ENCODE data around the gene GNAI3.

The GNAI3 gene

GRCh38 chr1:109573785-109574184 is 25.4 kb downstream of the GNAI3 start:
- H3K27me3 ChIP-seq (ENCODE audit: insufficient read depth, low read length): no peaks in the 10 kb centered on the region
- H3K36me3 ChIP-seq (ENCODE audit: insufficient read depth, low read length): peaks cover 25% of the 10 kb centered on the region
- H3K4me1 ChIP-seq (ENCODE audit: insufficient read depth, low read length): no peaks in the 10 kb centered on the region
- no peaks in the 10 kb centered on the region for H3K9me3 ChIP-seq (ENCODE audit: low read length)
- no peak overlapping the region for H3K4me3 ChIP-seq (ENCODE audit: low read length)
- H2AFZ ChIP-seq (ENCODE audit: low read depth, low read length): no peak overlapping the region

- no peaks in the 10 kb centered on the region for H3K4me1 ChIP-seq (ENCODE audit: insufficient read depth, low read length)
- H3K4me3 ChIP-seq (ENCODE audit: low read length): no peak overlapping the region
- H3K9me3 ChIP-seq (ENCODE audit: low read length): no peaks in the 10 kb centered on the region
- no peak overlapping the region for H2AFZ ChIP-seq (ENCODE audit: low read depth, low read length)
- H3K36me3 ChIP-seq (ENCODE audit: insufficient read depth, low read length): peaks cover 54% of the 10 kb centered on the region
- H3K27me3 ChIP-seq (ENCODE audit: insufficient read depth, low read length): no peaks in the 10 kb centered on the region
Observed at GRCh38 chr1:109578947-109579443, 30.6 kb downstream of the GNAI3 start.

GRCh38 chr1:109579491-109579890 is 31.1 kb downstream of the GNAI3 start:
- no peaks in the 10 kb centered on the region for H3K27me3 ChIP-seq (ENCODE audit: insufficient read depth, low read length)
- H2AFZ ChIP-seq (ENCODE audit: low read depth, low read length): no peak overlapping the region
- H3K4me1 ChIP-seq (ENCODE audit: insufficient read depth, low read length): no peaks in the 10 kb centered on the region
- H3K36me3 ChIP-seq (ENCODE audit: insufficient read depth, low read length): peaks cover 56% of the 10 kb centered on the region
- no peaks in the 10 kb centered on the region for H3K9me3 ChIP-seq (ENCODE audit: low read length)
- no peak overlapping the region for H3K4me3 ChIP-seq (ENCODE audit: low read length)

GRCh38 chr1:109582021-109582420 is 33.6 kb downstream of the GNAI3 start:
- Histone ChIP-seq H3K36me3 (ENCODE audit: insufficient read depth, low read length) (peaks cover 73% of the 10 kb centered on the region), H3K9me3 (ENCODE audit: low read length) (no peaks in the 10 kb centered on the region), H3K27me3 (ENCODE audit: insufficient read depth, low read length) (no peaks in the 10 kb centered on the region)

GRCh38 chr1:109584766-109585165 is 36.4 kb downstream of the GNAI3 start:
- Histone ChIP-seq H3K4me1 (ENCODE audit: insufficient read depth, low read length) (no peaks in the 10 kb centered on the region), H3K36me3 (ENCODE audit: insufficient read depth, low read length) (peaks cover 78% of the 10 kb centered on the region)

More at GRCh38 chr1:109582021-109582420, 33.6 kb downstream of the GNAI3 start:
- no peak overlapping the region for H2AFZ ChIP-seq (ENCODE audit: low read depth, low read length)
- no peak overlapping the region for H3K4me3 ChIP-seq (ENCODE audit: low read length)
- H3K4me1 ChIP-seq (ENCODE audit: insufficient read depth, low read length): no peaks in the 10 kb centered on the region

GRCh38 chr1:109586055-109586454 is 37.6 kb downstream of the GNAI3 start:
- Histone ChIP-seq H3K36me3 (ENCODE audit: insufficient read depth, low read length) (peaks cover 79% of the 10 kb centered on the region), H3K4me1 (ENCODE audit: insufficient read depth, low read length) (no peaks in the 10 kb centered on the region)

More at GRCh38 chr1:109584766-109585165, 36.4 kb downstream of the GNAI3 start:
- Histone ChIP-seq H3K9me3 (ENCODE audit: low read length) (no peaks in the 10 kb centered on the region), H3K27me3 (ENCODE audit: insufficient read depth, low read length) (no peaks in the 10 kb centered on the region), H2AFZ (ENCODE audit: low read depth, low read length) (no peak overlapping the region), H3K4me3 (ENCODE audit: low read length) (no peak overlapping the region)

GRCh38 chr1:109589177-109589576 is 40.8 kb downstream of the GNAI3 start:
- Histone ChIP-seq H2AFZ (ENCODE audit: low read depth, low read length) (no peak overlapping the region), H3K27me3 (ENCODE audit: insufficient read depth, low read length) (no peaks in the 10 kb centered on the region), H3K4me1 (ENCODE audit: insufficient read depth, low read length) (no peaks in the 10 kb centered on the region), H3K9me3 (ENCODE audit: low read length) (no peaks in the 10 kb centered on the region), H3K4me3 (ENCODE audit: low read length) (no peak overlapping the region), H3K36me3 (ENCODE audit: insufficient read depth, low read length) (peaks cover 92% of the 10 kb centered on the region)

More at GRCh38 chr1:109586055-109586454, 37.6 kb downstream of the GNAI3 start:
- H3K4me3 ChIP-seq (ENCODE audit: low read length): no peak overlapping the region
- no peak overlapping the region for H2AFZ ChIP-seq (ENCODE audit: low read depth, low read length)
- no peaks in the 10 kb centered on the region for H3K9me3 ChIP-seq (ENCODE audit: low read length)
- no peaks in the 10 kb centered on the region for H3K27me3 ChIP-seq (ENCODE audit: insufficient read depth, low read length)

GRCh38 chr1:109589679-109590078 is 41.3 kb downstream of the GNAI3 start:
- Histone ChIP-seq H3K4me1 (ENCODE audit: insufficient read depth, low read length) (no peaks in the 10 kb centered on the region), H3K36me3 (ENCODE audit: insufficient read depth, low read length) (peaks cover 90% of the 10 kb centered on the region)

GRCh38 chr1:109592916-109593315 is 44.5 kb downstream of the GNAI3 start:
- Histone ChIP-seq H3K36me3 (ENCODE audit: insufficient read depth, low read length) (peaks cover 75% of the 10 kb centered on the region), H3K9me3 (ENCODE audit: low read length) (no peaks in the 10 kb centered on the region), H3K27me3 (ENCODE audit: insufficient read depth, low read length) (no peaks in the 10 kb centered on the region), H3K4me1 (ENCODE audit: insufficient read depth, low read length) (no peaks in the 10 kb centered on the region), H3K4me3 (ENCODE audit: low read length) (no peak overlapping the region), H2AFZ (ENCODE audit: low read depth, low read length) (no peak overlapping the region)

More at GRCh38 chr1:109589679-109590078, 41.3 kb downstream of the GNAI3 start:
- no peaks in the 10 kb centered on the region for H3K9me3 ChIP-seq (ENCODE audit: low read length)
- no peaks in the 10 kb centered on the region for H3K27me3 ChIP-seq (ENCODE audit: insufficient read depth, low read length)
- no peak overlapping the region for H3K4me3 ChIP-seq (ENCODE audit: low read length)
- no peak overlapping the region for H2AFZ ChIP-seq (ENCODE audit: low read depth, low read length)

- H3K4me3 ChIP-seq (ENCODE audit: low read length): no peak overlapping the region
Observed at GRCh38 chr1:109595531-109595930, 47.1 kb downstream of the GNAI3 start.

GRCh38 chr1:109598156-109598555 is 49.7 kb downstream of the GNAI3 start:
- H3K4me3 ChIP-seq (ENCODE audit: low read length): no peak overlapping the region
- H3K27me3 ChIP-seq (ENCODE audit: insufficient read depth, low read length): no peaks in the 10 kb centered on the region
- no peaks in the 10 kb centered on the region for H3K4me1 ChIP-seq (ENCODE audit: insufficient read depth, low read length)
- H3K36me3 ChIP-seq (ENCODE audit: insufficient read depth, low read length): peaks cover 36% of the 10 kb centered on the region
- no peak overlapping the region for H2AFZ ChIP-seq (ENCODE audit: low read depth, low read length)
- no peaks in the 10 kb centered on the region for H3K9me3 ChIP-seq (ENCODE audit: low read length)

More at GRCh38 chr1:109595531-109595930, 47.1 kb downstream of the GNAI3 start:
- no peaks in the 10 kb centered on the region for H3K27me3 ChIP-seq (ENCODE audit: insufficient read depth, low read length)
- H3K9me3 ChIP-seq (ENCODE audit: low read length): no peaks in the 10 kb centered on the region
- H3K4me1 ChIP-seq (ENCODE audit: insufficient read depth, low read length): no peaks in the 10 kb centered on the region
- H2AFZ ChIP-seq (ENCODE audit: low read depth, low read length): no peak overlapping the region
- H3K36me3 ChIP-seq (ENCODE audit: insufficient read depth, low read length): peaks cover 61% of the 10 kb centered on the region

- Histone ChIP-seq H3K4me1 (ENCODE audit: insufficient read depth, low read length) (no peaks in the 10 kb centered on the region), H3K27me3 (ENCODE audit: insufficient read depth, low read length) (no peaks in the 10 kb centered on the region), H3K36me3 (ENCODE audit: insufficient read depth, low read length) (peaks cover 32% of the 10 kb centered on the region), H3K9me3 (ENCODE audit: low read length) (no peaks in the 10 kb centered on the region), H2AFZ (ENCODE audit: low read depth, low read length) (no peak overlapping the region), H3K4me3 (ENCODE audit: low read length) (no peak overlapping the region)
Observed at GRCh38 chr1:109598655-109599054, 50.2 kb downstream of the GNAI3 start.

GRCh38 chr1:109603229-109603628 is 54.8 kb downstream of the GNAI3 start:
- Histone ChIP-seq H3K4me1 (ENCODE audit: insufficient read depth, low read length) (no peaks in the 10 kb centered on the region), H3K36me3 (ENCODE audit: insufficient read depth, low read length) (peaks cover 7% of the 10 kb centered on the region), H3K9me3 (ENCODE audit: low read length) (no peaks in the 10 kb centered on the region), H2AFZ (ENCODE audit: low read depth, low read length) (no peak overlapping the region), H3K27me3 (ENCODE audit: insufficient read depth, low read length) (no peaks in the 10 kb centered on the region), H3K4me3 (ENCODE audit: low read length) (no peak overlapping the region)

- H2AFZ ChIP-seq (ENCODE audit: low read depth, low read length): no peak overlapping the region
- H3K4me3 ChIP-seq (ENCODE audit: low read length): no peak overlapping the region
- H3K4me1 ChIP-seq (ENCODE audit: insufficient read depth, low read length): no peaks in the 10 kb centered on the region
- H3K9me3 ChIP-seq (ENCODE audit: low read length): no peaks in the 10 kb centered on the region
- no peaks in the 10 kb centered on the region for H3K27me3 ChIP-seq (ENCODE audit: insufficient read depth, low read length)
- H3K36me3 ChIP-seq (ENCODE audit: insufficient read depth, low read length): peaks cover 2% of the 10 kb centered on the region
Observed at GRCh38 chr1:109605381-109605780, 57.0 kb downstream of the GNAI3 start.
